ENCODE measurements around the gene TMEM127.

Gene TMEM127

GRCh38 chr2:96203130-96204028 lies 62.4 kb downstream of the TMEM127 start:
- no peak for DNase-seq

- DNase-seq = no peak
These were observed 63.5 kb downstream of the TMEM127 start for GRCh38 chr2:96202152-96202854.

GRCh38 chr2:96201338-96201737 lies 64.5 kb downstream of the TMEM127 start:
- DNase-seq = no peak

GRCh38 chr2:96198921-96199320 lies 66.9 kb downstream of the TMEM127 start:
- DNase-seq = no peak

Data from KG1 (cell line).